ENCODE results near the gene RNF175. TPM values are rescaled to one million over a fixed set of nuclear protein-coding genes. Genes with fewer than 3 reads are reported as not detected.

The RNF175 gene
- total RNA-seq, 2 experiments from 2014 or later, result not detected

DNA sequence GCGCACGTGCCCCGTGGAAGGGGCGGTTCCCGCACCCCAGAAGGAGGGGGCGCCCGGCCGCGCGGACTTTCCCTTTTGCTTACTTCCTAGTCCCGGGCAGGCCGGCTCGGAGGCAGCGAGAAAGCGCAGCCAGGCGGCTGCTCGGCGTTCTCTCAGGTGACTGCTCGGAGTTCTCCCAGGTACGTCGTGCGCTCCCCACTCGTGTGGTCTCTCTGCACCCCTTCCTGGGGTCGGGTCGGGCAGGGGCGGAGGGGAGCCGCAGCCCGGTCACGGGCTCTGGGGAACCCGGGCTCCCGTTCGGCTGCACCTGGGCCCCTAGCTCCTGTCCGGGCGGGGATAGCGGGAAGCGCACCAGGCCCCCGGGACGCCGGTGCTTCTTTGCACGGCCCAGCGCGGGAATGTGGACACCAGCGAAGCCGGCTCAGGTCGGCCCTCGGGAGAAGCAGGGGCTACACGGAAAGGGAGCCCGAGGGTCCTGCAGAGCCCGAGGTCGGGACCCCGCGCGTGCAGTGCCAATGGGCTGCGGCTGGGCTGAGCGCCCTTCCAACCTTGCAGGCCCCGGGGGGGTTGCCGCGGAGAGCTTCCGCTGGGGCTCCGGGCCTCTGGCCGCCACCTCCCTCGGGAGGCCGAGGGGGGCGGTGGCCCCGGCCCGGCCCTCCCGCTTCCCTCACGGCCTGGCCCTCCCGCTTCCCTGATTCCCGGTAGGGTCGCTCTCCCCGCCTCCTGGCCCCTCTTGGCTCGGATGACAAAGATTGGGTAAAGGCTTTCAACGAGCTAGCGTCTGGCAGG is 75.4 kb downstream of the RNF175 start, which contains the start of gene TLR2:
Gene TLR2 (plus strand): TSS at position 99 of the 789 bp plus-strand sequence. CDS start 18,628 bp downstream, outside the sequence.
- Mint-ChIP-seq H3K27ac (no peak within 1 kb of the TSS), H3K4me1 (ENCODE audit: low read depth) (peaks cover 12% of the 10 kb centered on the region), H3K9me3 (peaks cover 15% of the 10 kb centered on the region), H3K4me3 (peak within 1 kb of the TSS; percentile 73), H3K36me3 (ENCODE audit: low read depth) (peaks cover 5% of the 10 kb centered on the region), H3K27me3 (peaks cover 23% of the 10 kb centered on the region)
- ChIA-PET CTCF (interaction anchor here (1.1 to 1.5 kb wide), 3 partner anchors 35 to 41 kb away, joined by 3 to 4 read pairs (median 4); no protein-coding TSS in a partner anchor), POLR2A (interaction anchor here (1.0 kb wide), 1 partner anchor 50 kb away, joined by 3 read pairs; no protein-coding TSS in a partner anchor)
- DNase-seq, result peak; percentile 74
- peak; percentile 84 for ATAC-seq
- intact Hi-C loops (cut with micrococcal nuclease), result no loop called here
- no peak for TF ChIP-seq CTCF (IDR thresholded peaks at IDR 0.05)

DNA sequence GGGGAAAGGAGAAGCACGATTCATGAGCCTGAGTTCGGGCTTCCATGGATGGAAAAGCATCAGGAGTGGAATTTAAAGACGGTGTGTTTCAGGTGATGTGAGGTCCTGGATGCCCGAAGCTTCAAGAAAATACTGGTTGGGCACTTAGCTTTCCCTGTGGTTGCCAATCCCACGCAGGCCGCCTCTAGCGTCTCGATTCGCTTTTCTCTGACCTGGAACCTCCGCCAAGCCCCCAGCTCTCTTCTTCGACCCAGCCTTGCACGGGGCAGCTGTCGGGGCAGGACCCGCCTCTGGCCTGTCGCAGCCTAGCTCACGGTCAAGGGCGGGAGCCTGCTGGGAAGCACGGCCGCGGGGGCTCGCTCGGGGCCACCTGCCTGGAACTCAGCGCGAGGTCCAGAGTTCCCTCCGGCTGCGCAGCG is 76.1 kb downstream of the RNF175 start:
- H3K4me3 Mint-ChIP-seq, result peak overlapping the region; percentile 50
- H3K9me3 Mint-ChIP-seq, result peaks cover 9% of the 10 kb centered on the region
- no peak for TF ChIP-seq CTCF (IDR thresholded peaks at IDR 0.05)
- DNase-seq, result no peak
- peaks cover 25% of the 10 kb centered on the region for H3K27me3 Mint-ChIP-seq
- ATAC-seq, result no peak
- ChIA-PET POLR2A (no interaction called here), CTCF (interaction anchor here (0.9 to 1.5 kb wide), 6 partner anchors 28 to 67 kb away, joined by 3 to 5 read pairs (median 4); no protein-coding TSS in a partner anchor)
- peaks cover 12% of the 10 kb centered on the region for H3K4me1 Mint-ChIP-seq (ENCODE audit: low read depth)
- H3K36me3 Mint-ChIP-seq (ENCODE audit: low read depth), result peaks cover 4% of the 10 kb centered on the region
- intact Hi-C loops (cut with micrococcal nuclease), result no loop called here
- no peak overlapping the region for H3K27ac Mint-ChIP-seq

GRCh38 chr4:153679486-153679885 is 80.3 kb downstream of the RNF175 start:
- no peak for DNase-seq
- Mint-ChIP-seq H3K4me1 (ENCODE audit: low read depth) (peaks cover 6% of the 10 kb centered on the region), H3K4me3 (no peak overlapping the region), H3K27me3 (peaks cover 16% of the 10 kb centered on the region), H3K27ac (no peak overlapping the region), H3K36me3 (ENCODE audit: low read depth) (no peaks in the 10 kb centered on the region), H3K9me3 (peaks cover 8% of the 10 kb centered on the region)
- TF ChIP-seq CTCF (IDR thresholded peaks at IDR 0.05), result no peak
- intact Hi-C loops (cut with micrococcal nuclease), result no loop called here
- ChIA-PET POLR2A (no interaction called here), CTCF (interaction anchor here (1.3 kb wide), 1 partner anchor 70 kb away, joined by 4 read pairs; no protein-coding TSS in a partner anchor)
- ATAC-seq, result no peak

DNA sequence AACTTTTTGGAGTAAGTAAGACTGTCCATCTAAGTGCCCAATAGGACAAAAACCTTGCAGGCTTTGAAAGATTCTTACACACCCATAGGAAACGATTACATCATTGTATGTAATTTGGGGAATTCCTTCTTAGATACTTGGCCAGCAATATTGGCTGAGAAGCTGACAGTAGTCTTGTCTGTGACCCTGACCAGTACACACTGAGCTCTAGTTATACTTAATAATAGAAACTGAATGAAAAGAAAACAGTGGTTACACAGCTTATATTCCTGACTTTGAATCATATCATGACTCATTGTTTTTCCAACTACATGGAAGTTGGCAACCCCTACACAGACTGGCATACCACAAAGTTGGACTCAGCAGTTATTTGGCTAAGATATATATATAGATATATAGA is 82.8 kb downstream of the RNF175 start:
- Mint-ChIP-seq H3K4me3 (no peak overlapping the region), H3K36me3 (ENCODE audit: low read depth) (no peaks in the 10 kb centered on the region), H3K27me3 (peaks cover 10% of the 10 kb centered on the region), H3K4me1 (ENCODE audit: low read depth) (no peaks in the 10 kb centered on the region), H3K9me3 (peaks cover 10% of the 10 kb centered on the region), H3K27ac (no peak overlapping the region)
- POLR2A ChIA-PET, result no interaction called here
- intact Hi-C loops (cut with micrococcal nuclease), result no loop called here
- CTCF ChIA-PET, result no interaction called here
- ATAC-seq, result no peak
- DNase-seq, result no peak
- no peak for TF ChIP-seq CTCF (IDR thresholded peaks at IDR 0.05)

DNA sequence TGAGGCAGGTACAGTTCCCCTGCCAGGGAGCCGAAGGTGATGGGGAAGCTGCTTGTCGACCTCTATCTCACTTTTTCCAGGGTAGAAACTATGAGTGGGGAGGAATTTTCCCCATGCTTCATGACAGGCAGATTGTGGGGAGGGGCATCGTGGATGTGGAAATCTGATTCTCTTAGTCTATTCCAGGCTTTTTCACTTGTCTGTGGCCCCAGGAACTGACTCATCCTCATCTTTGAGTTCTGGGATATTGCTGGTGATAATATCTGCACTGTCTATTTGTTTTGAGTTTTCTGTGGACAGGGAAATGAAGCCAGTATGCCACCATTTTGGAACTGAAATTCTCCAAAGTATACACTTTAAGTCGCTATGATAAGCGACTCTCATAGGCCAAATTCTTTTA is 83.3 kb downstream of the RNF175 start:
- TF ChIP-seq CTCF (IDR thresholded peaks at IDR 0.05), result no peak
- no peaks in the 10 kb centered on the region for H3K4me1 Mint-ChIP-seq (ENCODE audit: low read depth)
- intact Hi-C loops (cut with micrococcal nuclease), result no loop called here
- peaks cover 10% of the 10 kb centered on the region for H3K9me3 Mint-ChIP-seq
- ChIA-PET CTCF (no interaction called here), POLR2A (no interaction called here)
- ATAC-seq (no peak), DNase-seq (no peak)
- no peaks in the 10 kb centered on the region for H3K36me3 Mint-ChIP-seq (ENCODE audit: low read depth)
- no peak overlapping the region for H3K27ac Mint-ChIP-seq
- H3K27me3 Mint-ChIP-seq, result peaks cover 10% of the 10 kb centered on the region
- H3K4me3 Mint-ChIP-seq, result no peak overlapping the region
